GM18508 (cell line): ENCODE data around the gene ARHGAP25.

Experiments
- ATAC-seq: cut with Tn5 transposase; IDR thresholded peaks from one replicate; pipeline ENCODE4 v1.9.1; 2021; ENCODE audit warnings: moderate number of reproducible peaks; ENCODE audit not compliant: insufficient read depth, unreplicated experiment

The ARHGAP25 gene

DNA sequence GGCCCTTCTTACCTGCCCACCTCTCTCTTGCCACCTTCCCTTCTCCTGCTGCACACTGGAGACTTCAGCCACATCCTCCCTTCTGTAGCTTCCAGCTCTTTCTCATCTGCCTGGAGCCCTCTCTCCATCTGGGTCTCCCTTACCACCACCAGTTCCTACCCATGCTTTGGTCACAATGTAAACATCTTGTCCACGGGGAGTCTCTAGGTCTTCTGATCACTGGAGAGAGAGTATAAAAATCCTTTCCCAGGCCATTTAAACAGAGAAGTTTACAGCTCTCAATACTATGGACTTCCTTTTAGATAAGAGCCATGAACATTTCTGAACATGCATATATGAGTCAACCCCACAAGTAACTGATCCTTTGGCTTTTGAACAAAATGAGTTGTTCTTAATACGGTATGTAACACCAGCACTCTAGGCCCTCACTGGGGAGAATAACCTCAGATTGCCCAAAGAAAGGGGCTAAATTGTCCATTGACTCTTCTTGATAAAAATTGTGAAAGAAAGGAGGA lies 5.8 kb downstream of the ARHGAP25 start:
- ATAC-seq: no peak

- no peak for ATAC-seq
Observed at GRCh38 chr2:68741238-68741637, 6.6 kb downstream of the ARHGAP25 start.

DNA sequence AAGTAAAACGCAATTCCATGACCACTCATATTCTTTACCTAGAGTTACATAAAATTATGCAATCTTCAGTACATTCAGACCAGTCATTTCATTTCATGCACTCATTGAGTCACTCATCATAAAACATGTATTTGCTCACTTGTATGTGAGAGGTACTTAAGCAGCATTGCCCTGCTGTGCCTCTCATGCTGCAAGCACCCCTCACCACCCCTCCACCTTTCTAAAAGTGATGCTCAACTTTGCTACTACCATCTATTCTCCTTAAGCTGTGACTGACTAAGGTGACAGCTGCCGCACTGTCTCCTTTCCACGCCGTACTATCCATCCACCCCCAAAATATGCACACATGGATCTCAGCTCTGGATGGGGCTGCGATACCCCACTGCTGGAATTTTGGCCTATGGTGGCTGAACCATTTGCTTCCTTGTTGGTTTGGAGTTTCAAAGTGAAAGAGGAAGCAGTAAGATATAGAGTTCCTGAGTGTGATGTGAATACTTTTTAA lies 7.2 kb downstream of the ARHGAP25 start:
- no peak for ATAC-seq

DNA sequence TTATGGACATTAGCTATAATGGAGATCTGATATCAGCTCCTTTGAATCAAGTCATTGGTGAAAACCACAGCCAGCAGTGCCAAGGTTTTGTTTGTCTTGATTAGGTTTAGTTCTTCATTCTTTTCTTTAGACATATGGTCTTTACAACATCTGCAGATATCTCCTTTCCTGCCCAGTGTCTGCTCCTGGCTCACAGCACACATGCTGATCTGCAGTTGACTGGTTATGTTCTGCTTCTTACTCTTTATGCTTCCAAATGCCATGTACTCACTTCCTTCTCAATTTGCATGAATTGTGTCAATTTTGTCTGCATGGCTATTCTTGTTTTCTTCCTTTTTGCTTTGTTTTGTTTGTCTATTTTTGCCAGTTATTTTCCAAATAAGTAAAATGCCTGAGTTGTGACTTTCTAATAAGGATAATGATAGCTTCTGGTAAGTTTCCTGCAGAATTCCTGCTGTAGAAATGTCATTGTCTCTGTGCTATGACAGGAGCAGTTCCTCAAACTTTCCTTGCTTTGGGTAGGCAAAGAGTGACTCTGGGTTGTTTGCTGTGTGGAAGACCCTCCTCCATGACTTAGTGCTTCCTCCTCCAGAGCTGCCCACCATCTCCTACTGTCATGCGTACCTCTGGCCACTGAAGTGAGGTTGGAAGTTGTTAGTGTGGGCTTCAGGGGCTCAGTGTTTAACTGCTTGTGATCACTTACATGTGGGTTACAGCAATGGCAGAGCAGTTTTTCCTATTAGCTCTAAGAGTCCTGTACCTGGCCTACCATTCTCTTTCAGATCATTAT lies 8.2 kb downstream of the ARHGAP25 start:
- no peak for ATAC-seq

DNA sequence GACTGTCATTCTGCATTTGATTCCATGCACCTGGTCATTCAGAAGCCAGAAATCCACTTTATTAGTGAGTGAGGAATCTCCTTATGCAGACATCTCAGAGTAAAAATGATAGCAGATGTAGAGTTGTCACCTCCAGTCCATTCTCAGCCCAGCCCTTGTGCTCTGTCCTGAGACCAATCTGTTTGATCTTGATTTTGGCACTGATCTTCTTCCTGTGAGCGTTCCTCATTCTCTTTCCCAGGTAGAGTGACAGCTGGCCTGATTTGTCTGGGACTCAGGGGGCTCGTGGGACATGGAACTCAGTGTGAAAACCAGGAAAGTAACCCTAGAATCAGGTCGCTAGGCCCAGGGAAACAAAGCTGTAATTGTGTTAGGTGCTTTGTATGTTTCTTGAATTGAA lies 8.9 kb downstream of the ARHGAP25 start:
- ATAC-seq: no peak

- no peak for ATAC-seq
Observed at GRCh38 chr2:68744366-68744912, 9.8 kb downstream of the ARHGAP25 start.

- ATAC-seq: no peak
Observed at GRCh38 chr2:68745006-68745405, 10.4 kb downstream of the ARHGAP25 start.

- no peak for ATAC-seq
Observed at GRCh38 chr2:68746408-68746807, 11.8 kb downstream of the ARHGAP25 start.

DNA sequence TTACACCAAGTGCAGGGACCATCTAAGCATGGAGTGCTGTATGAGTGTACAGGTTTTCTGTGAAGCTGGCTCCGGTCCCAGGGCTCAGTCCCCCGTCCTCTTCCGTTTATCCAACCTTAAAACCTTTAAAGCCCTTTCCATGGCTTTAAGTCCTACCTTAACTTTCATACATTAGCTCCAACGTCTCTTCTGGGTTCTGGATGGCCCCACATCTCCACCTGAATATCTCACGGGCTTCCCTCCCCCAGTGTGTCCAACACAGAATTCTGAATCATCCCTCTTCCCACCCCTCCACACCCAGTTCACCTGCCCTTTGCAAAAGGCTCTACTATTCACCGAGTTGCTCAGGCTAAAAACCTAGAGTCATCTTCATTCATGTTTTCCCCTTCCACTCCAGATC lies 12.8 kb downstream of the ARHGAP25 start:
- ATAC-seq: no peak

DNA sequence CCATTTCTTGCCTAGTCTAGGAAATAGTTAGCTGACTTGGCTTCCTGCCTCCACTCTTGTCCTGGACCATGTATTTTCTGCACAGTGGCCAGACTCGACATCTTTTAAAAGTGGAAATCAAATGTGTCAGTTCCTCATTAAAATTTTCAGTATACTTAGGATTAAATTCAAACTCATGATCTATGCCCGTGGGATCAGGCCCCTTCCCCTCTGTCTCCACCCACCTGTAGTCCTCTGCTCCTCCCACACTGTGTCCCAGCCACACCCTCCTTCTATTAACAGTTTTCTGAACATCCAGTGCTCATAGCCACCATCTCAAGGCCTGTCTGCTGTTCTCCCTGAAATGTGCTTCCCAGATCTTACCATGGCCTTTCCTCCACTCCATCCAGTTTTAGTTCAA lies 13.3 kb downstream of the ARHGAP25 start:
- no peak for ATAC-seq

GRCh38 chr2:68748568-68748967 lies 14.0 kb downstream of the ARHGAP25 start:
- no peak for ATAC-seq

DNA sequence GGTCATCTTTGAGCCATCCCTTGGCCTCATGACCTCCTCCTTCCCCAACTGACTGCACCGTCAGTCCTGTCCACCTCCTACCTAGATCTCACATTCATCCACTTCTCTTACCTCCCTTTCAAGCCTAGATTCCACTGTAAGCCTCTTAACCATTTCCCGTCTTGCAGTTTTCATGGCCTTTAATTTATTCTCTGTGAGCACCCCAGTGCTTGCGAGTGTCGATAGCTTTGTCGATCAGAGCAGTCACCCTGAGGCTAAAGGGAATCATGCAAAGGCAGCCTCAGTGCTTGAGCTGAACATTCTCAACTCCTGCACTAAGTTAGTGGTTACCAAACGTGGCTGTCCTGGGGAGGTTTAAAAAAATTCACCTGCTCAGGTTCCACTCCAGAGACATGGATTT lies 14.7 kb downstream of the ARHGAP25 start:
- no peak for ATAC-seq

GRCh38 chr2:68750592-68751396 lies 16.2 kb downstream of the ARHGAP25 start:
- no peak for ATAC-seq

DNA sequence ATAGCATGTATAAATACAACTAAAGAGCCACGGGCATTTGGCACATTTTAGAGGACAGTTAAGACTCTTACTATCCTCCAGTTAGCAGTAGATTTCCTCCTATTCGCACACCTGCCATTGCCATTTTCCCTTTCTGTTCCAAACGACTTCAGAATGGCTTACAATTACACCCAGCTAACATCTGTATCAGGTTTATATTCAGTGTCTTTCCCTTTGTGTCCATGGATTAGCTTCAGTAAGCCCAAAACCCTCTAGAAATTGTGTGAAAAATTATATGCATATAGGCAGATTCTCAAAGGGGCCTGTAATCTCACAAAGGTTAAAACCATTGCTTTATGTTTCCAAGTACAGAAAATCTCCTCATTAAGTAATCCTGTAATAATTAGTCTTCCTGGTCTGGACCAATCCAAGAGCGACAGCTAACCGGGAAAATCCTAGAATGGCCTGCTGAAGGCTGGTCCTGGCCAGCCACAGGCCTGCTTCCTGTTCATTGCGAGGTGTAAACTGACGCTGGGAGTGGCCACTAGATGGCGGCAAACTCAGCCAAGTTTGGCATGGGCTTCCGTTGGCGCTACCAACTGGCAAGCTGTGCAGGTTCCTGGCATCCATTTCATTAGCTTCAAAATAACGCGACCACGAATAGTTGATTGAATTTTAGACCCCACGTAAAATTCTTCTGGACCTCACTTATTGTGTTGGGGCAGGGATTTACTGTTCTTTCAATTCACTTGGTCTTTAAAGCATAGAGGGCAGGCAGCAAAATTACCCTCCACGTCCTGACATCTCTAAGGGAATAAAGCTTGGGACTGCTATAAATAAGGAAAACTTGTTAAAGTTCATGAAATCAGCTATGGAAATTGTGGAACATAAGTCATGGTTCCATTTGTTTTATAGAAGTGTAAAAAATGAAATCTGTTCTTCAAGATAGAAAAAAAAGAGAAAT lies 17.1 kb downstream of the ARHGAP25 start:
- ATAC-seq: peak; percentile 81

DNA sequence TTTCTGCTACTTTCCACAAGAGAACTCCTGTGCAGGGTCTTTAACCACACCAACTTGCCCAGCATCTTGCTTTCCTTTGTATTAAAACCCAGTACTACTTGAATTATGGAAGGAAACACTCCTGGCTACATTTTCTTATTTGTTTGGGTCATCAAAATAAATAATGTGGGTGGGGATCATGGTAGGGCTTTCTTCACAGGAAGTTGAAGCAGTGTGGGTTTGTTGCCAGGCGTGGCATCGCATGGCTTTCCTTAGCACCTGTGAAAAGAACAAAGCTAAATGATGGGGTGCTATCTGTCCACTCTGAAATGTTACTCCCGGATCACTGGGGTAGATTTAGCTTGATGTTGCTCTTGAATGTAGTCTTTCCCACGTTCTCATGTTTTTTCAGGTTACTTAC lies 18.7 kb downstream of the ARHGAP25 start:
- ATAC-seq: no peak

- ATAC-seq: no peak
Observed at GRCh38 chr2:68755071-68755470, 20.5 kb downstream of the ARHGAP25 start.

GRCh38 chr2:68756178-68756577 lies 21.6 kb downstream of the ARHGAP25 start:
- no peak for ATAC-seq

- no peak for ATAC-seq
Observed at GRCh38 chr2:68757081-68757480, 22.5 kb downstream of the ARHGAP25 start.

DNA sequence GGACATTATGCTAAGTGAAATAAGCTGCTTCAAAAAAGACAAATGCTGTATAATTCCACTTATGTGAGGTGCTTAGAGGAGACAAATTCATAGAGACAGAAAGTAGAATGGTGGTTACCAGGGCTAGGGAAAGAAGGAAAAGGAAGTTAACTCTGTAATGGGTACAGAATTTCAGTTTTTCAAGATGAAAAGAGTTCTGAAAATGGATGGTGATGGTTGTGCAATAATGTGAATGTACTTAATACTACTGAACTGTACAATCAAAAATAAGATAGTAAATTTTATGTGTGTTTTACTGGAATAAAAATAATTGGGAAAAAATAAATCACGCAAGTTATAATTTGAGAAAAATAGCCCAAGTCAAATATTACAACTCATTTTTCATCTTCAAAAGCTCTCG lies 27.5 kb downstream of the ARHGAP25 start:
- ATAC-seq: no peak

DNA sequence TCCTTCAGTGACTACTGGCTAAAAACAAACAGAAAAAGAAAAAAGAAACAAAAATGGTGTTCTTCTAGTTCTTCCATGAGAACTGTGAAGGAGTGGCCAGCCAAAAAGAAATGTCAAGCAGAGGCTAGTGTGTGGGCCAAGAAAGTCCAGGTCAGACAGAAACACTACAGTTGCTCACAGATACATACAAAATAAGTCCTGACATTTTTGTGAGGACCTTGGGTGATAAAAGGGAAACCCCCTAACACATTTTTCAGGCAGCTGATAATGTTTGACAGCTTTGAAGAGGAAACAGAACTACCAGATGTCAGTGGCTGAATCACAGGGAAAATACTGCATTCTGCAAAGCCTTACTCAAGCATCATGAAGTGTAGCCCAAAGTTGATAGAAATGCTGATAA lies 28.1 kb downstream of the ARHGAP25 start:
- ATAC-seq: no peak
